ENCODE results near the gene GOSR1.
"Not testable (repeated sequence)": the region's sequence is repeated elsewhere in the genome, so short reads cannot be mapped to it uniquely, and the experiment has no call there.

The GOSR1 gene

GRCh38 chr17:30549181-30549580, 72.0 kb downstream of the GOSR1 start:
- not testable (repeated sequence) for DNase-seq

- no peak for DNase-seq
These were observed 72.8 kb downstream of the GOSR1 start for GRCh38 chr17:30549864-30550511.

GRCh38 chr17:30550512-30551273, 73.5 kb downstream of the GOSR1 start:
- DNase-seq = no peak

GRCh38 chr17:30551274-30551995, 74.2 kb downstream of the GOSR1 start:
- DNase-seq = not testable (repeated sequence)

GRCh38 chr17:30551996-30552339, 74.8 kb downstream of the GOSR1 start:
- no peak for DNase-seq

- DNase-seq = no peak
These were observed 75.9 kb downstream of the GOSR1 start for GRCh38 chr17:30552994-30553566.

- DNase-seq = not testable (repeated sequence)
These were observed 76.7 kb downstream of the GOSR1 start for GRCh38 chr17:30553823-30554440.

GRCh38 chr17:30554839-30555751, 77.9 kb downstream of the GOSR1 start:
- DNase-seq = no peak

GRCh38 chr17:30555942-30556341, 78.7 kb downstream of the GOSR1 start:
- DNase-seq = no peak

- DNase-seq = no peak
These were observed 79.4 kb downstream of the GOSR1 start for GRCh38 chr17:30556374-30557332.

GRCh38 chr17:30557916-30558685, 80.9 kb downstream of the GOSR1 start:
- no peak for DNase-seq

- no peak for DNase-seq
These were observed 81.7 kb downstream of the GOSR1 start for GRCh38 chr17:30558686-30559545.

GRCh38 chr17:30559656-30560055, 82.4 kb downstream of the GOSR1 start:
- no peak for DNase-seq

- DNase-seq = not testable (repeated sequence)
These were observed 83.2 kb downstream of the GOSR1 start for GRCh38 chr17:30560117-30561026.

- not testable (repeated sequence) for DNase-seq
These were observed 84.6 kb downstream of the GOSR1 start for GRCh38 chr17:30561766-30562165.

- DNase-seq = not testable (repeated sequence)
These were observed 86.1 kb downstream of the GOSR1 start for GRCh38 chr17:30563131-30563904.

GRCh38 chr17:30563905-30564390, 86.7 kb downstream of the GOSR1 start:
- DNase-seq = not testable (repeated sequence)

Measured in hippocampal formation (tissue), 2 donors.